Liver (tissue), 9 donors: ENCODE results near the gene PADI3. TPM values are rescaled to one million over a fixed set of nuclear protein-coding genes. Genes with fewer than 3 reads are reported as not detected.

Source experiments
- DNase-seq: peaks from one replicate; pipeline ENCODE4 v3.0.0-alpha.2; 2017; ENCODE audit warnings: low spot score
- H3K27ac ChIP-seq, 2 donors: one replicate each; pipeline ENCODE4 v1.7.0; 2013; ENCODE audit warnings: inconsistent platforms in 2 of 2, low read length in 2 of 2, control low read depth in 1 of 2, low read depth in 1 of 2, mild to moderate bottlenecking in 1 of 2
- H3K27me3 ChIP-seq, 4 donors: one replicate each; pipeline versions ENCODE4 v1.6.1 to v1.7.0; 2013; ENCODE audit warnings: low read length in 3 of 4, inconsistent platforms in 1 of 4, mild to moderate bottlenecking in 1 of 4, moderate library complexity in 1 of 4; ENCODE audit not compliant: control insufficient read depth in 4 of 4, insufficient read depth in 4 of 4
- H3K36me3 ChIP-seq, 4 donors: one replicate each; pipeline versions ENCODE4 v1.6.1 to v1.7.0; 2013; ENCODE audit warnings: low read length in 3 of 4, mild to moderate bottlenecking in 3 of 4, low read depth in 1 of 4, moderate library complexity in 1 of 4; ENCODE audit not compliant: control insufficient read depth in 4 of 4, insufficient read depth in 3 of 4
- H3K4me1 ChIP-seq, 4 donors: one replicate each; pipeline versions ENCODE4 v1.6.1 to v1.7.0; 2013; ENCODE audit warnings: low read length in 3 of 4, mild to moderate bottlenecking in 3 of 4, moderate library complexity in 1 of 4; ENCODE audit not compliant: control insufficient read depth in 4 of 4, insufficient read depth in 4 of 4
- H3K4me3 ChIP-seq, 3 donors: one replicate each; pipeline versions ENCODE4 v1.6.1 to v1.7.0; 2013; ENCODE audit warnings: low read length in 3 of 3, control low read depth in 1 of 3, low read depth in 1 of 3, mild to moderate bottlenecking in 1 of 3
- H3K9ac ChIP-seq, 2 donors: one replicate each; pipeline ENCODE4 v1.7.0; 2013; ENCODE audit warnings: low read length in 2 of 2, mild to moderate bottlenecking in 2 of 2, moderate library complexity in 2 of 2, control low read depth in 1 of 2, low read depth in 1 of 2
- H3K9me3 ChIP-seq, 4 donors: one replicate each; pipeline versions ENCODE4 v1.6.1 to v1.7.0; 2013; ENCODE audit warnings: low read length in 3 of 4; ENCODE audit not compliant: control insufficient read depth in 4 of 4
- ATF3 ChIP-seq: IDR thresholded peaks from 2 replicates; pipeline ENCODE4 v1.6.1; 2016; ENCODE audit warnings: antibody characterized with exemption
- CTCF ChIP-seq: fragments of 150-350 bp; IDR thresholded peaks from 2 replicates; pipeline ENCODE4 v1.5.1; 2017; ENCODE audit warnings: improper control_type of control experiment, low read depth, low read length; ENCODE audit not compliant: missing input control
- FOXA2 ChIP-seq: IDR thresholded peaks from 2 replicates; pipeline ENCODE4 v1.6.1; 2016; ENCODE audit warnings: antibody characterized with exemption
- HNF4A ChIP-seq, 2 donors: conservative IDR thresholded peaks; 2 replicates each; pipeline ENCODE4 v1.6.1; 2016; ENCODE audit warnings: antibody characterized with exemption in 2 of 2, mild to moderate bottlenecking in 2 of 2
- HNF4G ChIP-seq: IDR thresholded peaks from 2 replicates; pipeline ENCODE4 v1.6.1; 2016; ENCODE audit warnings: antibody characterized with exemption
- JUND ChIP-seq, 2 donors: IDR thresholded peaks; 2 replicates each; pipeline ENCODE4 v1.6.1; 2016; ENCODE audit warnings: antibody characterized with exemption in 2 of 2
- MAX ChIP-seq: IDR thresholded peaks from 2 replicates; pipeline ENCODE4 v1.6.1; 2016; ENCODE audit warnings: antibody characterized with exemption
- REST ChIP-seq: IDR thresholded peaks from 2 replicates; pipeline ENCODE4 v1.6.1; 2016; ENCODE audit warnings: antibody characterized with exemption, mild to moderate bottlenecking
- TAF1 ChIP-seq: conservative IDR thresholded peaks from 2 replicates; pipeline ENCODE4 v1.6.1; 2016; ENCODE audit warnings: antibody characterized with exemption, mild to moderate bottlenecking
- YY1 ChIP-seq: IDR thresholded peaks from 2 replicates; pipeline ENCODE4 v1.6.1; 2016; ENCODE audit warnings: antibody characterized with exemption, mild to moderate bottlenecking
- ZBTB33 ChIP-seq: IDR thresholded peaks from 2 replicates; pipeline ENCODE4 v1.6.1; 2016; ENCODE audit warnings: antibody characterized with exemption
- WGBS: extraction: QIAGEN DNeasy Blood & Tissue Kit; methylation state at CpG from one replicate; pipeline ENCODE4 v1.1.7; 2013; 5-methylcytosine and 5-hydroxymethylcytosine counted together
- polyA plus RNA-seq, 2 donors: library from polyadenylated mRNA; stranded (reverse) in 1 of 2; unstranded in 1 of 2; fragments of 200-250 nt in 1 of 2; fragments of >200 nt in 1 of 2; fragmentation: Nextera tagmentation in 1 of 2; extraction: Ambion mirVana in 1 of 2; gene quantifications; one replicate each; pipeline versions ENCODE4 v1.2.1 to v1.2.3, GENCODE V29; 2013 to 2015
- total RNA-seq, 2 donors: library from RNA; depleted of rRNA; stranded (reverse); fragments of >200 nt; gene quantifications; one replicate each; pipeline ENCODE4 v1.2.3, GENCODE V29; 2014
- donor health status: healthy.
- donor health status: healthy.
- donor health status: healthy.
- donor health status: healthy.
- donor health status: healthy.

The PADI3 gene
- total and polyA plus RNA-seq, 4 donors: not detected

GRCh38 chr1:17236779-17237560 lies 11.9 kb upstream of the PADI3 start (continued):
- TF ChIP-seq REST: no peak
- TF ChIP-seq YY1: no peak
- TF ChIP-seq ZBTB33: no peak

- H3K27ac ChIP-seq: no peak overlapping the region
- no peaks in the 10 kb centered on the region for H3K27me3 ChIP-seq
- H3K36me3 ChIP-seq: no peaks in the 10 kb centered on the region
- H3K4me3 ChIP-seq: no peak overlapping the region
- TF ChIP-seq HNF4G: no peak
- no peak for TF ChIP-seq REST
- TF ChIP-seq CTCF: no peak
- TF ChIP-seq MAX: no peak
- TF ChIP-seq ATF3: no peak
- no peak for TF ChIP-seq YY1
- TF ChIP-seq TAF1: no peak
- no peak for TF ChIP-seq JUND (IDR thresholded peaks at IDR 0.05)
- TF ChIP-seq HNF4A (conservative IDR thresholded peaks at IDR 0.05): no peak
- no peak for TF ChIP-seq FOXA2
- peaks cover 0 to 8% (median 3%) of the 10 kb centered on the region in 4 donors for H3K4me1 ChIP-seq
- 71% methylated on average over 4 of the region's 4 CpGs for WGBS
- H3K9ac ChIP-seq: no peak overlapping the region
- H3K9me3 ChIP-seq: no peaks in the 10 kb centered on the region
- DNase-seq: no peak
Observed at GRCh38 chr1:17237561-17237903, 11.4 kb upstream of the PADI3 start.
